HepG2 (cell line): Measurements from ENCODE around the gene SOCS3. TPM values are rescaled to one million over a fixed set of nuclear protein-coding genes. Genes with fewer than 3 reads are reported as not detected.
A peak's percentile ranks its signal among the peaks of the same experiment; 100 is the strongest.

Experiments used
- CBX5 ChIP-seq: sonication (generic); formaldehyde crosslinking; IDR thresholded peaks from 2 replicates; pipeline ENCODE4 v1.4.0; 2020; ENCODE audit warnings: missing genetic modification reagents, borderline replicate concordance
- HBP1 ChIP-seq: IDR thresholded peaks from 2 replicates; pipeline ENCODE4 v1.6.1; 2016; ENCODE audit warnings: low read depth, control low read depth
- JUNB ChIP-seq: sonication (generic); formaldehyde crosslinking; IDR thresholded peaks from 2 replicates; pipeline ENCODE4 v1.8.0; 2022; ENCODE audit warnings: missing genetic modification reagents, mild to moderate bottlenecking, borderline replicate concordance
- KDM2A ChIP-seq: sonication (generic); formaldehyde crosslinking; IDR thresholded peaks from 2 replicates; pipeline ENCODE4 v1.4.0; 2020; ENCODE audit warnings: low read depth, missing genetic modification reagents, borderline replicate concordance
- KDM3A ChIP-seq: IDR thresholded peaks from 2 replicates; pipeline ENCODE4 v1.6.1; 2018; ENCODE audit warnings: low read depth, missing compliant biosample characterization
- NCOR1 ChIP-seq: fragments of 200-600 bp; sonication (generic); IDR thresholded peaks from 2 replicates; pipeline ENCODE4 v1.7.0; 2017; ENCODE audit warnings: antibody characterized with exemption, low read length, borderline replicate concordance
- PTBP1 ChIP-seq: fragments of 200-400 bp; formaldehyde crosslinking; IDR thresholded peaks from 2 replicates; pipeline ENCODE4 v1.6.1; 2018; ENCODE audit warnings: low read length, low read depth; ENCODE audit not compliant: poor library complexity, severe bottlenecking
- REXO4 ChIP-seq: sonication (generic); formaldehyde crosslinking; IDR thresholded peaks from 2 replicates; pipeline ENCODE4 v1.8.0; 2022; ENCODE audit warnings: missing genetic modification reagents, mild to moderate bottlenecking, borderline replicate concordance
- SMYD3 ChIP-seq: sonication (generic); formaldehyde crosslinking; IDR thresholded peaks from 2 replicates; pipeline ENCODE4 v1.8.1; 2023; ENCODE audit warnings: mild to moderate bottlenecking, missing genetic modification reagents
- TEAD3 ChIP-seq: optimal IDR thresholded peaks from 2 replicates; pipeline ENCODE3; 2016; ENCODE audit warnings: borderline replicate concordance
- ZNF101 ChIP-seq: sonication (generic); formaldehyde crosslinking; IDR thresholded peaks from 2 replicates; pipeline ENCODE4 v1.4.0; 2020; ENCODE audit warnings: mild to moderate bottlenecking, low read depth, missing genetic modification reagents, borderline replicate concordance
- ZNF280B ChIP-seq: sonication (generic); formaldehyde crosslinking; IDR thresholded peaks from 2 replicates; pipeline ENCODE4 v1.5.0; 2020; ENCODE audit warnings: missing genetic modification reagents, mild to moderate bottlenecking, borderline replicate concordance
- ZNF354B ChIP-seq: sonication (generic); formaldehyde crosslinking; IDR thresholded peaks from 2 replicates; pipeline ENCODE4 v1.8.0; 2022; ENCODE audit warnings: mild to moderate bottlenecking, missing genetic modification reagents
- ZNF510 ChIP-seq: sonication (generic); formaldehyde crosslinking; IDR thresholded peaks from 2 replicates; pipeline ENCODE4 v1.4.0; 2020; ENCODE audit warnings: low read depth, mild to moderate bottlenecking, missing genetic modification reagents
- ZNF547 ChIP-seq: sonication (generic); formaldehyde crosslinking; IDR thresholded peaks from 2 replicates; pipeline ENCODE4 v1.5.1; 2020; ENCODE audit warnings: mild to moderate bottlenecking, missing genetic modification reagents
- ZNF746 ChIP-seq: sonication (generic); formaldehyde crosslinking; IDR thresholded peaks from 2 replicates; pipeline ENCODE4 v1.8.0; 2022; ENCODE audit warnings: mild to moderate bottlenecking, missing genetic modification reagents
- polyA plus RNA-seq, 8 experiments: library from polyadenylated mRNA; depleted of rRNA in 3 of 8; stranded (reverse) in 7 of 8; unstranded in 1 of 8; fragments of >200 nt; fragmentation: Illumina TruSeq in 4 of 8; extraction: Trizol in 4 of 8; gene quantifications; 2 replicates each; pipeline versions ENCODE4 v1.2.1 to v1.2.3, GENCODE V29; 2011 to 2016; ENCODE audit warnings: low read depth in 4 of 8, missing spikeins in 1 of 8, mixed read lengths in 1 of 8; ENCODE audit not compliant: insufficient read depth in 1 of 8
- total RNA-seq, 5 experiments: library from RNA; depleted of rRNA; stranded (reverse); fragments of >200 nt; fragmentation: Illumina TruSeq; extraction: Trizol; gene quantifications; 2 replicates each; pipeline ENCODE4 v1.2.3, GENCODE V29; 2016; ENCODE audit warnings: low read depth in 1 of 5
- TF ChIP-seq, protein P1 (sequence below): sonication (generic); formaldehyde crosslinking; IDR thresholded peaks from 2 replicates; pipeline ENCODE4 v1.4.0; 2020; ENCODE audit warnings: missing genetic modification reagents
- TF ChIP-seq, protein P2 (sequence below): sonication (generic); formaldehyde crosslinking; IDR thresholded peaks from 2 replicates; pipeline ENCODE4 v1.8.0; 2022; ENCODE audit warnings: missing genetic modification reagents, mild to moderate bottlenecking, inconsistent platforms, borderline replicate concordance
- TF ChIP-seq, protein P3 (sequence below): sonication (generic); formaldehyde crosslinking; IDR thresholded peaks from 2 replicates; pipeline ENCODE4 v1.9.0; 2022; ENCODE audit warnings: low read depth, missing genetic modification reagents

Gene SOCS3
- total and polyA plus RNA-seq, 2 of the 13 experiments (the other 11 are each of a cell fraction or from before 2014, with no cell fraction given) = 0.77 to 2.4 TPM

DNA sequence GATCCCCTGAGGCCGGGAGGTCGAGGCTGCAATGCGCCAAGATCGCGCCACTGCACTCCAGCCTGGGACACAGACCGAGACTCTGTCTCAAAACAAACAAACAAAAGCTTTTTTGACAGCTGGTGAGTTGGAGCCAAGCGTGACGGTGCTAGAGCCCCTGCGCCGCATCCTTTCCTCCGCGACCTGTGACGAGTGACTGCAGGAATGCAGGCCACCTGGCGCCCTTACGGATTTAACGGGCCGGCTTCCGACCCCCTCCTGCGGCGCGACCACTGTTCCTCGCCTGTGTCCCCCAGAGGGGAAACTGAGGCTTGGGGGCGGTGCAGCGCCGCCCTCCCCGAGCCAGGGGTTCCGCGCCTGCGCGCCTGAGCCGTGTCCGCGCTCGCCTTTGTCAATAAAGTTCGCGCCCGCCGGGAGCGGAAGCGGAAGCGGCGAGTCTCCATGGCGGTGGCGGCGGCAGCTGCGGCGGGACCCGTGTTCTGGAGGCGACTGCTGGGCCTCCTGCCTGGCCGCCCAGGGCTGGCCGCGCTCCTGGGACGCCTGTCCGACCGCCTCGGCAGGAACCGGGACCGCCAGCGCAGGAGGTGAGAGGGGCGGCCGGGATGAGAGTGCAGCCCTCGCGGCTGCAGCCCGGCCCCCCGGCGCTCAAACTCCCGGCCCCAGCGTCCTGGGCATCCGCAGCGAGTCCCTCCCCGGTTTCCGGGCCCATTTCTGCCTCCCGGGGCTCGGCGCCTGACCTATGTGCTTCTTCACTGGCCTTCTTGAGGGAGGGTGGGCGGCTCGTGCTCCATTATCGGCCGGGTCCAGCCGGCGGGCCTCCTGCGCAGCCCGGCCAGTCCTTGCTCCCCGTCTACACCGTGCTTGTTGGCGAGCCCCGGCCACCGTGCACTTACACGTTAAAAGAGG, 18.6 kb upstream of the SOCS3 start, which contains the start of gene PGS1 (continued):
- TF ChIP-seq, protein P1, sequence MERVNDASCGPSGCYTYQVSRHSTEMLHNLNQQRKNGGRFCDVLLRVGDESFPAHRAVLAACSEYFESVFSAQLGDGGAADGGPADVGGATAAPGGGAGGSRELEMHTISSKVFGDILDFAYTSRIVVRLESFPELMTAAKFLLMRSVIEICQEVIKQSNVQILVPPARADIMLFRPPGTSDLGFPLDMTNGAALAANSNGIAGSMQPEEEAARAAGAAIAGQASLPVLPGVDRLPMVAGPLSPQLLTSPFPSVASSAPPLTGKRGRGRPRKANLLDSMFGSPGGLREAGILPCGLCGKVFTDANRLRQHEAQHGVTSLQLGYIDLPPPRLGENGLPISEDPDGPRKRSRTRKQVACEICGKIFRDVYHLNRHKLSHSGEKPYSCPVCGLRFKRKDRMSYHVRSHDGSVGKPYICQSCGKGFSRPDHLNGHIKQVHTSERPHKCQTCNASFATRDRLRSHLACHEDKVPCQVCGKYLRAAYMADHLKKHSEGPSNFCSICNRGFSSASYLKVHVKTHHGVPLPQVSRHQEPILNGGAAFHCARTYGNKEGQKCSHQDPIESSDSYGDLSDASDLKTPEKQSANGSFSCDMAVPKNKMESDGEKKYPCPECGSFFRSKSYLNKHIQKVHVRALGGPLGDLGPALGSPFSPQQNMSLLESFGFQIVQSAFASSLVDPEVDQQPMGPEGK (CRISPR knock-in tag) = peak; percentile 94
- TF ChIP-seq JUNB (CRISPR knock-in tag) (no peak; the same call in 1 of the 2 replicates), NCOR1 (peak; percentile 32; the same call in 1 of the 2 replicates), TEAD3 (CRISPR knock-in tag) (peak; percentile 69), ZNF280B (CRISPR knock-in tag) (peak; percentile 42; the same call in 1 of the 2 replicates), KDM3A (CRISPR knock-in tag) (peak; percentile 96; the same call in 1 of the 2 replicates), ZNF354B (CRISPR knock-in tag) (0 out of 2 replicates have a peak, but pooled peaks have one; percentile 81), KDM2A (CRISPR knock-in tag) (peak; percentile 98), CBX5 (peak; percentile 91; the same call in 1 of the 2 replicates), SMYD3 (CRISPR knock-in tag) (peak; percentile 74; the same call in 1 of the 2 replicates), ZNF510 (CRISPR knock-in tag) (no peak; the same call in 1 of the 2 replicates), PTBP1 (peak; percentile 41), REXO4 (CRISPR knock-in tag) (peak; percentile 77; the same call in 1 of the 2 replicates), ZNF746 (CRISPR knock-in tag) (peak; percentile 82; the same call in 1 of the 2 replicates), ZNF547 (CRISPR knock-in tag) (peak; percentile 95), HBP1 (CRISPR knock-in tag) (peak; percentile 97; the same call in 1 of the 2 replicates), ZNF101 (CRISPR knock-in tag) (no peak)
- TF ChIP-seq, protein P2, sequence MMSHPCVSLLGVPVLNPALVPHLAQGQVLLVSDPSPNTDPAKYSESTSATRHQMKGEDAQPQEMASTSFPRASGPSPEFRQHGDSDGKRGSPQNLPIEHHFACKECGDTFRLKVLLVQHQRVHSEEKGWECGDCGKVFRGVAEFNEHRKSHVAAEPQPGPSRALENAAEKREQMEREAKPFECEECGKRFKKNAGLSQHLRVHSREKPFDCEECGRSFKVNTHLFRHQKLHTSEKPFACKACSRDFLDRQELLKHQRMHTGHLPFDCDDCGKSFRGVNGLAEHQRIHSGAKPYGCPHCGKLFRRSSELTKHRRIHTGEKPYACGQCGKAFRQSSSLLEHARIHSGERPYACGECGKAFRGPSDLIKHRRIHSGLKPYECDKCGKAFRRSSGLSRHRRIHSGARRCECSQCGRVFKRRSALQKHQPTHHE (CRISPR knock-in tag) = peak; percentile 37; the same call in 1 of the 2 replicates
- TF ChIP-seq, protein P3, sequence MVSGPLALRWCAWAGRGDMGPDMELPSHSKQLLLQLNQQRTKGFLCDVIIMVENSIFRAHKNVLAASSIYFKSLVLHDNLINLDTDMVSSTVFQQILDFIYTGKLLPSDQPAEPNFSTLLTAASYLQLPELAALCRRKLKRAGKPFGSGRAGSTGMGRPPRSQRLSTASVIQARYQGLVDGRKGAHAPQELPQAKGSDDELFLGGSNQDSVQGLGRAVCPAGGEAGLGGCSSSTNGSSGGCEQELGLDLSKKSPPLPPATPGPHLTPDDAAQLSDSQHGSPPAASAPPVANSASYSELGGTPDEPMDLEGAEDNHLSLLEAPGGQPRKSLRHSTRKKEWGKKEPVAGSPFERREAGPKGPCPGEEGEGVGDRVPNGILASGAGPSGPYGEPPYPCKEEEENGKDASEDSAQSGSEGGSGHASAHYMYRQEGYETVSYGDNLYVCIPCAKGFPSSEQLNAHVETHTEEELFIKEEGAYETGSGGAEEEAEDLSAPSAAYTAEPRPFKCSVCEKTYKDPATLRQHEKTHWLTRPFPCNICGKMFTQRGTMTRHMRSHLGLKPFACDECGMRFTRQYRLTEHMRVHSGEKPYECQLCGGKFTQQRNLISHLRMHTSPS (CRISPR knock-in tag) = peak; percentile 32; the same call in 1 of the 2 replicates
